ENCODE measurements around the gene GHRH.
A peak's percentile ranks its signal among the peaks of the same experiment; 100 is the strongest.

GHRH gene

DNA sequence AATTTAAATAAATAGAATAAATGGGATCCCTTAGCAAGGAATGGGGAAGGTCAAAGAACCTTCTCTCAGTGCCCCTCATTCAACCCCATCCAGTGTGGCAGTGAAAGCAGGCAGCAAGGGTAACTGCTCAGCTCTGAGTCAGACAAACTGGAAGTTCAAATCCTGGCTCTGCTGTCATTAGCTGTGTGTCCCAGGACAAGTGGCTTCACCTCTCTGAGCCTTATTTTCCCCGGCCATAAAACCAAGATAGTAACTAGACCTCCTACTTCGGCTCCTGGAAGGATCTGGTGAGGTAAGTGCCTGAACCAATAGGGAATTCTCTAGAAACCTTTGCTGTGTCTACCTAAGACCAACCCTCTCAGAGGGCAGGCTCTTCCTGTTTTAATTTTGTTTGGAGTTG lies 4.1 kb downstream of the GHRH start:
- Histone ChIP-seq H3K27me3 (ENCODE audit: control insufficient read depth in 3 of 3, insufficient read depth in 3 of 3, low read depth in 1 of 3, low read length in 3 of 3) (no peaks in the 10 kb centered on the region), H2BK15ac (ENCODE audit: low read length) (no peak overlapping the region), H3K18ac (ENCODE audit: low read length) (no peak overlapping the region), H3K23ac (ENCODE audit: low read depth, low read length, poor library complexity) (no peak overlapping the region), H2BK120ac (ENCODE audit: low read depth, low read length) (no peak overlapping the region), H3K9me3 (replicated peaks in 1 of 2; ENCODE audit: control insufficient read depth in 2 of 2, insufficient read depth in 1 of 2, low read depth in 1 of 2, low read length in 2 of 2) (peaks cover 2 to 4% of the 10 kb centered on the region in 2 donors), H3K79me1 (ENCODE audit: low read depth, low read length) (no peaks in the 10 kb centered on the region), H2BK12ac (ENCODE audit: low read length) (no peak overlapping the region), H2AK5ac (ENCODE audit: low read depth, low read length) (no peak overlapping the region), H3K36me3 (replicated peaks in 1 of 2; ENCODE audit: control insufficient read depth in 2 of 2, insufficient read depth in 2 of 2, low read length in 2 of 2) (no peaks in the 10 kb centered on the region), H3K4ac (ENCODE audit: low read length) (no peak overlapping the region), H3K4me1 (ENCODE audit: control insufficient read depth in 2 of 2, insufficient read depth in 1 of 2, low read depth in 1 of 2, low read length in 2 of 2) (peaks cover 14 to 36% of the 10 kb centered on the region in 2 donors), H3K27ac (replicated peaks; ENCODE audit: low read length) (peak overlapping the region; percentile 86), H3K14ac (ENCODE audit: low read length) (no peak overlapping the region), H2BK5ac (ENCODE audit: low read length) (peak overlapping the region; percentile 94), H2AFZ (ENCODE audit: low read length) (no peak overlapping the region), H4K8ac (ENCODE audit: low read depth, low read length) (no peak overlapping the region), H3K4me2 (ENCODE audit: insufficient read depth, low read length, poor library complexity, severe bottlenecking) (no peak overlapping the region), H3K4me3 (ENCODE audit: low read length in 2 of 2) (no peak overlapping the region), H3K9ac (ENCODE audit: low read depth, low read length, poor library complexity) (no peak overlapping the region), H4K91ac (ENCODE audit: low read depth, low read length, poor library complexity) (no peak overlapping the region)
- WGBS, 2 donors (ENCODE audit: extremely low coverage in 2 of 2, insufficient read length in 2 of 2, insufficient replicate concordance in 1 of 2), result no CpG with 5 or more reads among the region's 2 CpGs
- no peak for DNase-seq (ENCODE audit: low spot score)

DNA sequence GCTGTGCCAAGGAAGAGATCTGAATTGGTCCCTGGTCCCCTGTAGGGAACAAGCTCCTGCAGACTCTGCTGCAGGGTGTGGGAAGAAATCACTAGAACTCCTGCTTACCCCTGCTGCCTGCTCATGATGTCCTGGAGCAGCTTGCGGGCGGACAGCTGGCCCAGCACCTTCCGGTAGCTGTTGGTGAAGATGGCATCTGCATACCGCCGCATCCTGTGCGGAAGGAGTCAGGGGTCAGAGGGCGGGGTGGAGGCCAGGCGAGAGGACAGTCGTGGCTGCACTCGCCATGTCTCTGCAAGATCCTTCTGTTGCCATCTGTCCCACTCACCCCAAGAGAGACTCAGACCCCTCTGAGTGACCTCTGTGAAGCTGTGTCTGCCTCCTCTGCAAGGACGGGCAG lies 5.3 kb downstream of the GHRH start:
- Histone ChIP-seq H3K4me3 (ENCODE audit: low read length in 2 of 2) (no peak overlapping the region), H3K18ac (ENCODE audit: low read length) (peak overlapping the region; percentile 95), H3K9me3 (replicated peaks in 1 of 2; ENCODE audit: control insufficient read depth in 2 of 2, insufficient read depth in 1 of 2, low read depth in 1 of 2, low read length in 2 of 2) (peaks cover 2 to 4% of the 10 kb centered on the region in 2 donors), H2BK15ac (ENCODE audit: low read length) (peak overlapping the region; percentile 39), H4K8ac (ENCODE audit: low read depth, low read length) (no peak overlapping the region), H4K91ac (ENCODE audit: low read depth, low read length, poor library complexity) (peak overlapping the region; percentile 66), H3K79me1 (ENCODE audit: low read depth, low read length) (no peaks in the 10 kb centered on the region), H3K4me2 (ENCODE audit: insufficient read depth, low read length, poor library complexity, severe bottlenecking) (no peak overlapping the region), H3K9ac (ENCODE audit: low read depth, low read length, poor library complexity) (peak overlapping the region; percentile 73), H3K4ac (ENCODE audit: low read length) (peak overlapping the region; percentile 93), H3K27ac (replicated peaks; ENCODE audit: low read length) (no peak overlapping the region), H2AFZ (ENCODE audit: low read length) (no peak overlapping the region), H2BK12ac (ENCODE audit: low read length) (peak overlapping the region; percentile 100), H3K14ac (ENCODE audit: low read length) (no peak overlapping the region), H3K23ac (ENCODE audit: low read depth, low read length, poor library complexity) (no peak overlapping the region), H2BK5ac (ENCODE audit: low read length) (peak overlapping the region; percentile 94), H2AK5ac (ENCODE audit: low read depth, low read length) (peak overlapping the region; percentile 57), H3K36me3 (replicated peaks in 1 of 2; ENCODE audit: control insufficient read depth in 2 of 2, insufficient read depth in 2 of 2, low read length in 2 of 2) (no peaks in the 10 kb centered on the region), H3K27me3 (ENCODE audit: control insufficient read depth in 3 of 3, insufficient read depth in 3 of 3, low read depth in 1 of 3, low read length in 3 of 3) (no peaks in the 10 kb centered on the region), H3K4me1 (ENCODE audit: control insufficient read depth in 2 of 2, insufficient read depth in 1 of 2, low read depth in 1 of 2, low read length in 2 of 2) (peaks cover 24 to 40% of the 10 kb centered on the region in 2 donors), H2BK120ac (ENCODE audit: low read depth, low read length) (peak overlapping the region; percentile 78)
- WGBS, 2 donors (ENCODE audit: extremely low coverage in 2 of 2, insufficient read length in 2 of 2, insufficient replicate concordance in 1 of 2), result no CpG with 5 or more reads among the region's 11 CpGs
- DNase-seq (ENCODE audit: low spot score), result no peak

DNA sequence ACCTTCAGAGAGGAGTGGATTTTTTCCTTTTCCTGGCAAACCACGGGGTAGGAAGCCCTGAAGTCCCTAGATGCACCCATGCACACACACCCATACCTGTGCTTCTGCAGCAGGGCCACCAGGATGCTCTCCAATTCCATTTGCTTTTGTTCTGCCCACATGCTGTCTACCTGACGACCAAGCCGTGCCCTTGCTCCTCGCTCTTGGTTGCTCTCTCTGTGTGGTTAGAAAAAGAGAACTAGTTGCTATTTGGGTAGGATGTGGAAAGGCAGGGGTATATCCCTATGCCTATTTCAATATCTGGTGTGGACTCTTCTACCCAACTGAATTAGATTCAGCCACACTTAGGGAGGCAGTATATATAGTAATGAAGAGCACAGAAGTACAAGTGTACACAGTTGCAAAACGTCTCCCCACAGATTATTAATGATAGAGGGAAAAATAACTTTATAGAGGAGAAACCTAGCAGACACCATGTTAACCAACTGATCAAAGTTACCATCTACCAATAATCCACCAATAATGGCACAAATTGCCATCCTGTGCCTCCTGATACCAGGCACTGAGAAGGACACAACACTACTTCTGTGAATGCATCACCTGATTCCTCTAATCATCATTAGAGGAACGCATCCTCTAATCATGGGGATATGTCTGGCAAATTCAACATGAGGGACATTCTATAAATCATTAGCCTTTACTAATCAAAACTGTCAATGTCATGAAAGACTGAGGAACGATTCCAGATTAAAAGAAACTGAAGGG lies 7.3 kb downstream of the GHRH start:
- Histone ChIP-seq H3K9ac (ENCODE audit: low read depth, low read length, poor library complexity) (no peak overlapping the region), H3K27ac (replicated peaks; ENCODE audit: low read length) (no peak overlapping the region), H3K4ac (ENCODE audit: low read length) (no peak overlapping the region), H2BK5ac (ENCODE audit: low read length) (no peak overlapping the region), H2BK120ac (ENCODE audit: low read depth, low read length) (no peak overlapping the region), H4K91ac (ENCODE audit: low read depth, low read length, poor library complexity) (peak overlapping the region; percentile 56), H4K8ac (ENCODE audit: low read depth, low read length) (no peak overlapping the region), H2AFZ (ENCODE audit: low read length) (no peak overlapping the region), H3K4me1 (ENCODE audit: control insufficient read depth in 2 of 2, insufficient read depth in 1 of 2, low read depth in 1 of 2, low read length in 2 of 2) (peaks cover 18 to 31% of the 10 kb centered on the region in 2 donors), H3K4me2 (ENCODE audit: insufficient read depth, low read length, poor library complexity, severe bottlenecking) (no peak overlapping the region), H3K14ac (ENCODE audit: low read length) (no peak overlapping the region), H3K4me3 (ENCODE audit: low read length in 2 of 2) (no peak overlapping the region), H3K9me3 (replicated peaks in 1 of 2; ENCODE audit: control insufficient read depth in 2 of 2, insufficient read depth in 1 of 2, low read depth in 1 of 2, low read length in 2 of 2) (peaks cover 2 to 4% of the 10 kb centered on the region in 2 donors), H2AK5ac (ENCODE audit: low read depth, low read length) (peak overlapping the region; percentile 53), H2BK15ac (ENCODE audit: low read length) (peak overlapping the region; percentile 60), H3K27me3 (ENCODE audit: control insufficient read depth in 3 of 3, insufficient read depth in 3 of 3, low read depth in 1 of 3, low read length in 3 of 3) (no peaks in the 10 kb centered on the region), H3K23ac (ENCODE audit: low read depth, low read length, poor library complexity) (no peak overlapping the region), H3K18ac (ENCODE audit: low read length) (peak overlapping the region; percentile 84), H3K36me3 (replicated peaks in 1 of 2; ENCODE audit: control insufficient read depth in 2 of 2, insufficient read depth in 2 of 2, low read length in 2 of 2) (no peaks in the 10 kb centered on the region), H3K79me1 (ENCODE audit: low read depth, low read length) (no peaks in the 10 kb centered on the region), H2BK12ac (ENCODE audit: low read length) (no peak overlapping the region)
- no CpG with 5 or more reads among the region's 7 CpGs for WGBS, 2 donors (ENCODE audit: extremely low coverage in 2 of 2, insufficient read length in 2 of 2, insufficient replicate concordance in 1 of 2)
- DNase-seq (ENCODE audit: low spot score), result no peak

DNA sequence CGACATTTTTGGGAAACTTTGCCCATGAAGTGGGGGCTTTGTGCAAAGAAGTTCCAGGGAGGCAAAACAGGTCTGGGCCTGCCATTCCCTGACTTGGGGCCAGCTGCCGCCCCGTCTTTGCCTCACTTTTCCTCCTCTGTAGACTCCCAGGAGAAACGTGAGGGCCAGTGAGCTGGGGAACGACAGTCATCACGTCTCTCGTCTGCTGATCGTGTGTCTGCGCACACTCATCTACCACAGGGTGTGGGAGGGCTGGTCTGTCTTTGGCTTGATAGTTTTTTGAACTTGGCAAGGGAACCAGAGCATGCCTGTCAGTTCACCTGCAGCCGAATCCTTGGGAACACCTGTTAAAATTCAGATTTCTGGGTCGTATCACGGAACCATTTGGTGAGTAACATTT lies 8.5 kb downstream of the GHRH start:
- Histone ChIP-seq H3K4ac (ENCODE audit: low read length) (peak overlapping the region; percentile 4), H2BK5ac (ENCODE audit: low read length) (peak overlapping the region; percentile 2), H3K14ac (ENCODE audit: low read length) (no peak overlapping the region), H2AFZ (ENCODE audit: low read length) (no peak overlapping the region), H3K23ac (ENCODE audit: low read depth, low read length, poor library complexity) (no peak overlapping the region), H3K4me3 (ENCODE audit: low read length in 2 of 2) (no peak overlapping the region), H3K27ac (replicated peaks; ENCODE audit: low read length) (peak overlapping the region; percentile 96), H3K18ac (ENCODE audit: low read length) (peak overlapping the region; percentile 92), H2AK5ac (ENCODE audit: low read depth, low read length) (peak overlapping the region; percentile 29), H3K27me3 (ENCODE audit: control insufficient read depth in 3 of 3, insufficient read depth in 3 of 3, low read depth in 1 of 3, low read length in 3 of 3) (no peaks in the 10 kb centered on the region), H3K79me1 (ENCODE audit: low read depth, low read length) (no peaks in the 10 kb centered on the region), H3K4me2 (ENCODE audit: insufficient read depth, low read length, poor library complexity, severe bottlenecking) (no peak overlapping the region), H2BK120ac (ENCODE audit: low read depth, low read length) (peak overlapping the region; percentile 2), H3K4me1 (ENCODE audit: control insufficient read depth in 2 of 2, insufficient read depth in 1 of 2, low read depth in 1 of 2, low read length in 2 of 2) (peaks cover 13 to 21% of the 10 kb centered on the region in 2 donors), H2BK12ac (ENCODE audit: low read length) (peak overlapping the region; percentile 64), H4K8ac (ENCODE audit: low read depth, low read length) (no peak overlapping the region), H3K9me3 (replicated peaks in 1 of 2; ENCODE audit: control insufficient read depth in 2 of 2, insufficient read depth in 1 of 2, low read depth in 1 of 2, low read length in 2 of 2) (peaks cover 2 to 4% of the 10 kb centered on the region in 2 donors), H3K9ac (ENCODE audit: low read depth, low read length, poor library complexity) (no peak overlapping the region), H2BK15ac (ENCODE audit: low read length) (no peak overlapping the region), H4K91ac (ENCODE audit: low read depth, low read length, poor library complexity) (no peak overlapping the region), H3K36me3 (replicated peaks in 1 of 2; ENCODE audit: control insufficient read depth in 2 of 2, insufficient read depth in 2 of 2, low read length in 2 of 2) (no peaks in the 10 kb centered on the region)
- WGBS, 2 donors (ENCODE audit: extremely low coverage in 2 of 2, insufficient read length in 2 of 2, insufficient replicate concordance in 1 of 2), result no CpG with 5 or more reads among the region's 12 CpGs
- DNase-seq (ENCODE audit: low spot score), result no peak
